Suprapubic skin (tissue), 4 donors: ENCODE results near the gene TUBGCP5. TPM values are rescaled to one million over a fixed set of nuclear protein-coding genes. Genes with fewer than 3 reads are reported as not detected.
A peak's percentile ranks its signal among the peaks of the same experiment; 100 is the strongest.

ENCODE experiments used
- DNase-seq, 2 donors: peaks; one replicate each; pipeline ENCODE4 v3.0.0-alpha.2; 2019; ENCODE audit warnings: low spot score in 2 of 2
- H3K27ac ChIP-seq: fragments of 200-600 bp; sonication (generic); one replicate; pipeline ENCODE4 v1.5.1; 2019
- H3K27me3 ChIP-seq: fragments of 200-600 bp; sonication (generic); one replicate; pipeline ENCODE4 v1.5.1; 2019
- H3K36me3 ChIP-seq: fragments of 200-600 bp; sonication (generic); one replicate; pipeline ENCODE4 v1.5.1; 2019
- H3K4me1 ChIP-seq: fragments of 200-600 bp; sonication (generic); one replicate; pipeline ENCODE4 v1.5.1; 2019
- H3K4me3 ChIP-seq: fragments of 200-600 bp; sonication (generic); one replicate; pipeline ENCODE4 v1.5.1; 2019; ENCODE audit warnings: mild to moderate bottlenecking
- H3K9me3 ChIP-seq: fragments of 200-600 bp; sonication (generic); one replicate; pipeline ENCODE4 v1.5.1; 2019
- EP300 ChIP-seq: sonication (generic); formaldehyde crosslinking; IDR thresholded peaks from one replicate; pipeline ENCODE4 v1.6.1; 2017; ENCODE audit warnings: antibody characterized with exemption
- POLR2A ChIP-seq, 2 donors: fragments of 450-650 bp; IDR thresholded peaks; one replicate each; pipeline ENCODE4 v1.6.1; 2017; ENCODE audit warnings: antibody characterized with exemption in 2 of 2, mild to moderate bottlenecking in 2 of 2, moderate library complexity in 2 of 2
- POLR2AphosphoS5 ChIP-seq, 3 donors: sonication (generic); formaldehyde crosslinking; IDR thresholded peaks; one replicate each; pipeline ENCODE4 v1.6.1; 2017; ENCODE audit warnings: antibody characterized with exemption in 3 of 3
- WGBS: methylation state at CpG from one replicate; pipeline ENCODE4 v1.1.5; 2018; 5-methylcytosine and 5-hydroxymethylcytosine counted together
- total RNA-seq, 4 donors: library from RNA; depleted of rRNA; stranded (reverse); fragments of >200 nt; gene quantifications; one replicate each; pipeline ENCODE4 v1.1.0, GENCODE V29; 2016
- TF ChIP-seq, protein P1 (sequence below), 2 donors: fragments of 200-600 bp in 1 of 2; fragments of 450-650 bp in 1 of 2; sonication (generic) in 1 of 2; IDR thresholded peaks; one replicate each; pipeline ENCODE4 v1.5.1; 2016 to 2019; ENCODE audit warnings: antibody characterized with exemption in 2 of 2, mild to moderate bottlenecking in 1 of 2, moderate library complexity in 1 of 2

The TUBGCP5 gene
- total RNA-seq, 4 donors from 2014 or later: 10.7 to 39.2 (median 18.2) TPM

DNA sequence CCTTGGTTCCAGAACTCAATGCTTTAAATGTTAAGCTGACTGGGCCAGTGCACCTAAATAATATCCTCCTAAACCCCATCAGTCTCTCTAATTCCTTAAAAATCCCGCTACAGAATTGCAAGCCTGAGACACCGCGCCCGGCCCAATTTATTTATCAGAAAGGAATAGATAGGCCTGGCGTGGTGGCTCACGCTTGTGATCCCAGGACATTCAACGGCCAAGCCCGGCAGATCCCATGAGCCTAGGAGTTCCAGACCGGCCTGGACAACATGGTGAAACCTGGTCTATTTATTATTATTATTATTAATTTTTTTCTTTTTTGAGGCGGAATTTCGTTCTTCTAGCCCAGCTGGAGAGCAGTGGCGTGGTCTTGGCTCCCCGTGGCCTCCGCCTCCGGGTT lies 28.0 kb upstream of the TUBGCP5 start:
- TF ChIP-seq, protein P1, sequence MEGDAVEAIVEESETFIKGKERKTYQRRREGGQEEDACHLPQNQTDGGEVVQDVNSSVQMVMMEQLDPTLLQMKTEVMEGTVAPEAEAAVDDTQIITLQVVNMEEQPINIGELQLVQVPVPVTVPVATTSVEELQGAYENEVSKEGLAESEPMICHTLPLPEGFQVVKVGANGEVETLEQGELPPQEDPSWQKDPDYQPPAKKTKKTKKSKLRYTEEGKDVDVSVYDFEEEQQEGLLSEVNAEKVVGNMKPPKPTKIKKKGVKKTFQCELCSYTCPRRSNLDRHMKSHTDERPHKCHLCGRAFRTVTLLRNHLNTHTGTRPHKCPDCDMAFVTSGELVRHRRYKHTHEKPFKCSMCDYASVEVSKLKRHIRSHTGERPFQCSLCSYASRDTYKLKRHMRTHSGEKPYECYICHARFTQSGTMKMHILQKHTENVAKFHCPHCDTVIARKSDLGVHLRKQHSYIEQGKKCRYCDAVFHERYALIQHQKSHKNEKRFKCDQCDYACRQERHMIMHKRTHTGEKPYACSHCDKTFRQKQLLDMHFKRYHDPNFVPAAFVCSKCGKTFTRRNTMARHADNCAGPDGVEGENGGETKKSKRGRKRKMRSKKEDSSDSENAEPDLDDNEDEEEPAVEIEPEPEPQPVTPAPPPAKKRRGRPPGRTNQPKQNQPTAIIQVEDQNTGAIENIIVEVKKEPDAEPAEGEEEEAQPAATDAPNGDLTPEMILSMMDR (IDR thresholded peaks at IDR 0.05): no peak
- no peak for TF ChIP-seq POLR2A (IDR thresholded peaks at IDR 0.05)
- no peak for TF ChIP-seq POLR2AphosphoS5 (IDR thresholded peaks at IDR 0.05)
- TF ChIP-seq EP300: no peak
- WGBS: 94% methylated on average over 15 of the region's 15 CpGs
- Histone ChIP-seq H3K4me1 (no peaks in the 10 kb centered on the region), H3K36me3 (no peaks in the 10 kb centered on the region), H3K27ac (no peak overlapping the region), H3K4me3 (no peak overlapping the region), H3K27me3 (no peaks in the 10 kb centered on the region), H3K9me3 (no peaks in the 10 kb centered on the region)
- no peak for DNase-seq

DNA sequence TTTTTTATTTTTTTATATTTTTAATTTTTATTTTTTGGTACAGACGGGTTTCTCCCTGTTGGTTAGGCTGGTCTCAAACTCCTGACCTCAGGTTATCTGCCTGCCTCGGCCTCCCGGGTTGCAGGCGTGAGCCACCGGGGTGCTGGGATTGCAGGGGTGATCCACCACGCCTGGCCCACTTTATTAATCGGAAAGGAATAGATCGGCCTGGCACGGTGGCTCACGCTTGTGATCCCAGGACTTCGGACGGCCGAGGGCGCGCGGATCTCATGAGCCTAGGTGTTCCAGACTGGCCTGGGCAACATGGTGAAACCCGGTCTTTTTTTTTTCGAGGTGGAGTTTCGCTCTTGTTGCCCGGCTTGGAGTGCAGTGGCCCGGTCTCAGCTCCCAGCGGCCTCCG lies 26.5 kb upstream of the TUBGCP5 start:
- H3K4me3 ChIP-seq: no peak overlapping the region
- TF ChIP-seq, protein P1 (IDR thresholded peaks at IDR 0.05): no peak
- no peak for TF ChIP-seq EP300
- no peak for TF ChIP-seq POLR2A (IDR thresholded peaks at IDR 0.05)
- no peak for TF ChIP-seq POLR2AphosphoS5 (IDR thresholded peaks at IDR 0.05)

DNA sequence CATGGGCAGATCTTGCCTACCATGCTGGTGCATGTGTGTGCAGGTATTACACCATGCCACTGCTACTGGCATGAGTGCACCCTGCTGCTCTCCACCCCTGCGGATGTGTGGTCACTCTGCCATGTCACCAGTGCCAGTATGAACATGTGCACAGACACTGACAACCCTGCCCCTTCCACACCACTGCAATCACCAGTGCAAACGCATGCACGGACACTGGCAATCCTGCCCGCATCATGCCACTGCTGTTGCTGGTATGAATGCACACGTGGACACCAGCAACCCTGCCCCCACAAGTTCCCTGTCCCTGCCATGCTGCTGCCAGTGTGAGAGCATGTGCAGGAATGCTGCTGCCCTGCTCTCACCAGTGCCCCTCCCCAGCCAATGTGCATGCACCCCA lies 24.8 kb upstream of the TUBGCP5 start:
- no peak overlapping the region for H3K4me3 ChIP-seq
- TF ChIP-seq, protein P1 (IDR thresholded peaks at IDR 0.05): no peak
- TF ChIP-seq POLR2A (IDR thresholded peaks at IDR 0.05) (no peak), EP300 (no peak), POLR2AphosphoS5 (IDR thresholded peaks at IDR 0.05) (no peak)
- no peaks in the 10 kb centered on the region for H3K9me3 ChIP-seq
- no CpG with 5 or more reads among the region's 5 CpGs for WGBS
- no peaks in the 10 kb centered on the region for H3K36me3 ChIP-seq
- peak in 1 of 2 donors; percentile 59 for DNase-seq
- no peak overlapping the region for H3K27ac ChIP-seq
- no peaks in the 10 kb centered on the region for H3K4me1 ChIP-seq
- H3K27me3 ChIP-seq: no peaks in the 10 kb centered on the region

More for the DNA sequence above, 26.5 kb upstream of the TUBGCP5 start:
- no peaks in the 10 kb centered on the region for H3K27me3 ChIP-seq
- H3K36me3 ChIP-seq: no peaks in the 10 kb centered on the region
- 90% methylated on average over 23 of the region's 23 CpGs for WGBS
- DNase-seq: no peak
- H3K27ac ChIP-seq: no peak overlapping the region
- H3K9me3 ChIP-seq: no peaks in the 10 kb centered on the region
- no peaks in the 10 kb centered on the region for H3K4me1 ChIP-seq

DNA sequence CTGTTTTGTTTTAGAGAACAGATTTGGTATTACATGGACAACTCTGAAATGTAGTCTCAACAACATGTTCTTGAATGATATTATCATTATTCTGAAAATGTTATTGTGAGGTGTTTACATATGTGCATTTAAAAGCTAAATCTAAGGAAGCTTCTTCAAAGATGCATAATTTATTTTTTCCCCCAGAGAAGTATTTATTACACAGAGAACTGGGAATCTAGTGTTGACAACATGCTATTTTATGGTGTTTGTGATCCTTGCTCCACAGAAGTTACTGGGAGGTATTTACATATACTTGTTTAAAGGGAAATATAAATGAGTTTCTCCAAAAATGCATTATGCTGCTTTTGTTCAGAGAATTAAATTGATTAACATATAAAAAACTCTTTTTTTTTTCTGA lies 18.3 kb upstream of the TUBGCP5 start:
- DNase-seq: no peak

DNA sequence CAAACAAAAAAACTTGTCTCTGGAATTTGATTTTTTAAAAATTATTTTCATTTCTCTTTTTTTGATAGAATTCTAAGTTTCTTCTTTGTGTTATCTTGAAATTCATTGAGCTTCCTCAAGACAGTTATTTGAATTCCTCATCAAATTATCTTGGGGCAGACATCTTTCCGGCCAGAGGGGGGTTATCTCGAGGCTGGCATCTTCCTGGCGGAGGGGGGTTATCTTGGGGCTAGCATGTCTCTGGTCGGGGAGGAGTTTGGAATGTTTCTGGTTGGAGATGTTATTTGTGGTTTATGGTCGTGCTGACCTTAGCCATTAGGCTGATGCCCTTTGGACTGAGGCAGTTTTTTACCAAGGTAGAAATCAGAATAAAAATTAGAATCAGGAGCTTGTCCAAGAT lies 15.9 kb upstream of the TUBGCP5 start:
- Histone ChIP-seq H3K27ac (no peak overlapping the region), H3K36me3 (no peaks in the 10 kb centered on the region), H3K27me3 (no peaks in the 10 kb centered on the region), H3K4me3 (no peak overlapping the region), H3K4me1 (no peaks in the 10 kb centered on the region), H3K9me3 (no peaks in the 10 kb centered on the region)
- no peak for DNase-seq
- 71% methylated on average over 5 of the region's 5 CpGs for WGBS
- TF ChIP-seq POLR2AphosphoS5 (IDR thresholded peaks at IDR 0.05): no peak
- TF ChIP-seq, protein P1 (IDR thresholded peaks at IDR 0.05): no peak
- TF ChIP-seq POLR2A (IDR thresholded peaks at IDR 0.05): no peak
- TF ChIP-seq EP300: no peak

More for the DNA sequence above, 18.3 kb upstream of the TUBGCP5 start:
- Histone ChIP-seq H3K27ac (no peak overlapping the region), H3K9me3 (no peaks in the 10 kb centered on the region), H3K27me3 (no peaks in the 10 kb centered on the region), H3K4me3 (no peak overlapping the region), H3K4me1 (no peaks in the 10 kb centered on the region), H3K36me3 (no peaks in the 10 kb centered on the region)
- TF ChIP-seq, protein P1 (IDR thresholded peaks at IDR 0.05): no peak
- TF ChIP-seq EP300: no peak
- no peak for TF ChIP-seq POLR2A (IDR thresholded peaks at IDR 0.05)
- TF ChIP-seq POLR2AphosphoS5 (IDR thresholded peaks at IDR 0.05): no peak
